Pancreas (tissue), 8 donors: ENCODE measurements around the gene ANO8. TPM values are rescaled to one million over a fixed set of nuclear protein-coding genes. Genes with fewer than 3 reads are reported as not detected.

ENCODE experiments used
- polyA plus RNA-seq, 2 donors: library from polyadenylated mRNA; stranded (reverse); fragments of 200-250 nt; gene quantifications; one replicate each; pipeline ENCODE4 v1.2.3, GENCODE V29; 2013
- total RNA-seq, 6 donors: library from RNA; stranded (reverse); fragmentation: NEBNext Ultra II Directional in 4 of 6; extraction: Animal tissue kit (Norgen Biotek cat#: 25700) in 4 of 6; gene quantifications; one replicate each; pipeline versions ENCODE4 v1.2.1 to v1.2.4, GENCODE V29; 2021 to 2023
- donor health status: healthy with polysubstance abuse.
- donor health status: DM: no; HTN: no; CAD: no; lungs with moderate emphysema.
- donor health status: DM: no; HTN: no; CAD: no.
- donor health status: Bipolar disorder and iron deficiency.
- donor health status: DM: yes; HTN: yes; CAD: no.
- donor health status: DM: no; HTN: no; CAD: no.
- donor health status: DM: no; HTN: no; CAD: no.
- donor health status: DM: yes; HTN: yes; CAD: no.

ANO8 gene
- total and polyA plus RNA-seq, 8 donors, result 4.9 to 19.0 (median 6.3) TPM

Other genes with a start within 250 kb of the ANO8 start
- gene USE1, start 119.5 kb downstream of the ANO8 start, total RNA-seq, result 10 to 100 TPM; 12.8 to 22.4 (median 16.4) TPM
- gene USE1, start 119.5 kb downstream of the ANO8 start, polyA plus RNA-seq, result 10 to 100 TPM; 43.3 to 46.6 TPM
- 10 to 100 TPM; 13.4 to 19.6 (median 16.9) TPM for gene OCEL1, start 108.6 kb downstream of the ANO8 start, total RNA-seq
- 10 to 100 TPM; 20.9 to 28.4 TPM for gene OCEL1, start 108.6 kb downstream of the ANO8 start, polyA plus RNA-seq
- gene NR2F6, start 88.9 kb downstream of the ANO8 start, total RNA-seq, result 10 to 100 TPM; 32.5 to 51.2 (median 39.7) TPM
- gene NR2F6, start 88.9 kb downstream of the ANO8 start, polyA plus RNA-seq, result 10 to 100 TPM; 21.3 to 23.5 TPM
- 1 to 10 TPM; 1.2 to 2.9 (median 1.8) TPM for gene USHBP1, start 70.1 kb downstream of the ANO8 start, total RNA-seq
- 10 to 100 TPM in 1 of 2 donors, 1 to 10 TPM in 1; 9.3 to 11.1 TPM for gene USHBP1, start 70.1 kb downstream of the ANO8 start, polyA plus RNA-seq
- 10 to 100 TPM; 25.5 to 46.8 (median 31.8) TPM for gene BABAM1, start 67.4 kb downstream of the ANO8 start, total RNA-seq
- gene BABAM1, start 67.4 kb downstream of the ANO8 start, polyA plus RNA-seq, result 10 to 100 TPM; 64.1 to 71.1 TPM
- under 1 TPM in 5 of 6 donors, not detected in 1; 0.04 to 0.59 (median 0.12) TPM for gene ANKLE1, start 53.0 kb downstream of the ANO8 start, total RNA-seq
- gene ANKLE1, start 53.0 kb downstream of the ANO8 start, polyA plus RNA-seq, result under 1 TPM; 0.23 to 0.35 TPM
- gene ABHD8, start 31.4 kb downstream of the ANO8 start, total RNA-seq, result 1 to 10 TPM; 5.2 to 8.6 (median 6.0) TPM
- 1 to 10 TPM; 8.5 TPM for gene ABHD8, start 31.4 kb downstream of the ANO8 start, polyA plus RNA-seq
- gene MRPL34, start 29.0 kb downstream of the ANO8 start, total RNA-seq, result 10 to 100 TPM; 32.4 to 41.9 (median 37.1) TPM
- gene MRPL34, start 29.0 kb downstream of the ANO8 start, polyA plus RNA-seq, result 10 to 100 TPM; 42.9 to 78.1 TPM
- 10 to 100 TPM in 3 of 6 donors, 1 to 10 TPM in 3; 6.1 to 12.4 (median 9.3) TPM for gene DDA1, start 25.3 kb downstream of the ANO8 start, total RNA-seq
- gene DDA1, start 25.3 kb downstream of the ANO8 start, polyA plus RNA-seq, result 10 to 100 TPM; 21.4 to 25.4 TPM
- 10 to 100 TPM in 3 of 6 donors, 1 to 10 TPM in 3; 9.1 to 15.2 (median 11.2) TPM for gene GTPBP3, start 2.7 kb upstream of the ANO8 start, total RNA-seq
- 10 to 100 TPM; 17.9 to 28.2 TPM for gene GTPBP3, start 2.7 kb upstream of the ANO8 start, polyA plus RNA-seq
- 10 to 100 TPM; 32.0 to 86.5 (median 58.4) TPM for gene PLVAP, start 42.5 kb upstream of the ANO8 start, total RNA-seq
- 10 to 100 TPM; 70.5 to 87.6 TPM for gene PLVAP, start 42.5 kb upstream of the ANO8 start, polyA plus RNA-seq
- gene CCDC194, start 59.3 kb upstream of the ANO8 start, total RNA-seq, result under 1 TPM in 2 of 6 donors, not detected in 4; 0.23 to 0.56 TPM
- not detected for gene CCDC194, start 59.3 kb upstream of the ANO8 start, polyA plus RNA-seq
- gene BST2, start 70.8 kb upstream of the ANO8 start, total RNA-seq, result 10 to 100 TPM in 4 of 6 donors, 1 to 10 TPM in 2; 3.9 to 34.6 (median 15.4) TPM
- 10 to 100 TPM; 15.7 to 17.3 TPM for gene BST2, start 70.8 kb upstream of the ANO8 start, polyA plus RNA-seq
- 10 to 100 TPM; 20.6 to 27.3 (median 23.5) TPM for gene MVB12A, start 85.2 kb upstream of the ANO8 start, total RNA-seq
- gene MVB12A, start 85.2 kb upstream of the ANO8 start, polyA plus RNA-seq, result 10 to 100 TPM; 43.7 to 58.7 TPM
- gene TMEM221, start 113.8 kb upstream of the ANO8 start, total RNA-seq, result under 1 TPM; 0.13 to 1.00 (median 0.46) TPM
- under 1 TPM; 0.16 to 0.42 TPM for gene TMEM221, start 113.8 kb upstream of the ANO8 start, polyA plus RNA-seq
- not detected for gene NXNL1, start 126.1 kb upstream of the ANO8 start, total RNA-seq
- under 1 TPM in 1 of 2 donors, not detected in 1; 0.19 TPM for gene NXNL1, start 126.1 kb upstream of the ANO8 start, polyA plus RNA-seq
- 10 to 100 TPM in 3 of 6 donors, 1 to 10 TPM in 3; 9.4 to 18.1 (median 10.2) TPM for gene SLC27A1, start 135.7 kb upstream of the ANO8 start, total RNA-seq
- gene SLC27A1, start 135.7 kb upstream of the ANO8 start, polyA plus RNA-seq, result 10 to 100 TPM; 31.4 to 37.1 TPM
- 10 to 100 TPM; 28.8 to 53.8 (median 46.6) TPM for gene PGLS, start 176.8 kb upstream of the ANO8 start, total RNA-seq
- gene PGLS, start 176.8 kb upstream of the ANO8 start, polyA plus RNA-seq, result 10 to 100 TPM; 53.6 to 65.8 TPM
- gene COLGALT1, start 220.8 kb upstream of the ANO8 start, total RNA-seq, result 10 to 100 TPM; 13.5 to 50.6 (median 19.5) TPM
- gene COLGALT1, start 220.8 kb upstream of the ANO8 start, polyA plus RNA-seq, result 10 to 100 TPM; 27.6 to 34.4 TPM